ENCODE data around the gene SH3BP1.
A peak's percentile ranks its signal among the peaks of the same experiment; 100 is the strongest.

The SH3BP1 gene

DNA sequence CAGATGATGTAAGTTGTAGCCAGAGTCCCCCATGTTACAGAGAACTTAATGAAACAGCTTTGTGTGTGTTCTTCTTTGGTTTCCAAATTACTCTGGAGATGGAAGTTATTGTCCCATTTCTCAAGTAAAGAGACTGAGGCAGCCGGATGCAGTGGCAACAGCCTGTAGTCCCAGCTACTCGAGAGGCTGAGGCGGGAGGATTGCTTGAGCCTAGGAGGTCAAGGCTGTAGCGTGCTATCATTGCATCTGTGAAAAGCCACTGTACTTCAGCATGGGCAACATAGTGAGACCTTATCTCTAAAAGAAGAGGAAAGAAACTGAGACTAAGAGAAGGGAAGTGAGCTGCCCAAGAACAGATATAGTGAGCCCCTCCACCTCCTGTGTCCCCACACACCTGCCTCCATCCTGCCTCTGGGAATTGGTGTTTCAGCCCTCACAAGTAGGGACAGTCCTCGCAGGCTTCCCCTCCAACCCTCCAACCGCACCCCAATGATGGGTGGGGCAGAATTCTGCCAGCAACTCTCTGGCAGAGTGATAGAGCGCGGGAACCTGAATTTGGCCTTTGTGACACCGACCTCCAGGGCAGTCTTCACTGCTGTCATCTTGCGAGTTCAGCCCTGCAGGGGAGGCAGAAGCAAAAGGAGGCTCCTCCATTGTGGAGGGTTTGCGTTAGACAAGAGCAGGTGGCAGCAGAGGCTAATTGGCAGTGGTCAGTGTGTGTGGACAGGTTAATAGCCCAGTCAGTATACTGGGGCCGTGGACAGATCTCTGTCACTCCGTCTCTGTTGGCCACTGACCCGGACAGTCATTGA lies 20.6 kb downstream of the SH3BP1 start:
- peak overlapping the region; percentile 80 for H3K9ac ChIP-seq (ENCODE audit: low read length)

DNA sequence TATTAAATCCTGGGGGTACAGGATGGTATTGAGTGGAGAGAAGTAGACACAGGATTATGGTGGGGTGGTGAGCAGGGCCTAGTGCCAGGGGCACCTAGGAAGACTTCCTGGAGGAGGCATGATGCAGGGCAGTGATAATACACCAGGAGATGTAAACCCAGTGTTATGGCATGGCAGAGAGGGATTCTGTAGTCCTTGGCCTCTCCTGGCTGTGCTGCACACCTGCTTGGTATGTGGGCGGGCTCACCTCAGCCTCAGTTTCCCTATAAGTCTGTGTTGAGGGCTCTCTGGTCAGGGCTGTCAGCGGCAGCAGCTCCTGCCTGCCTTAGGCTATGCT lies 21.2 kb downstream of the SH3BP1 start:
- Histone ChIP-seq H3K23ac (ENCODE audit: low read length in 2 of 2) (no peak overlapping the region), H3K4me2 (ENCODE audit: low read length, poor library complexity, severe bottlenecking) (no peak overlapping the region), H3K79me1 (replicated peaks; ENCODE audit: low read length, poor library complexity, severe bottlenecking) (peaks cover 27% of the 10 kb centered on the region), H3K27ac (ENCODE audit: low read length, poor library complexity, severe bottlenecking) (no peak overlapping the region), H2AK5ac (ENCODE audit: low read length, severe bottlenecking) (no peak overlapping the region), H3K9ac (ENCODE audit: low read length) (peak overlapping the region; percentile 68), H3K4me3 (ENCODE audit: insufficient read depth in 1 of 2, low read depth in 1 of 2, low read length in 2 of 2) (peak overlapping the region in 1 of 2 experiments; percentile 1), H4K91ac (ENCODE audit: low read length) (peak overlapping the region; percentile 30), H3K18ac (ENCODE audit: low read depth in 1 of 2, low read length in 2 of 2) (no peak overlapping the region), H4K8ac (ENCODE audit: low read length) (no peak overlapping the region), H3K4me1 (ENCODE audit: control insufficient read depth, insufficient read depth, low read depth, low read length) (peaks cover 31% of the 10 kb centered on the region), H2BK120ac (ENCODE audit: low read depth, low read length) (no peak overlapping the region), H2AFZ (ENCODE audit: low read depth, low read length) (no peak overlapping the region), H2BK15ac (ENCODE audit: low read depth, poor library complexity, severe bottlenecking) (peak overlapping the region; percentile 6), H2BK5ac (ENCODE audit: low read depth, low read length, poor library complexity, severe bottlenecking) (no peak overlapping the region), H3K4ac (ENCODE audit: low read depth in 1 of 2, low read length in 2 of 2) (no peak overlapping the region), H3K14ac (ENCODE audit: low read length in 2 of 2) (no peak overlapping the region), H2BK12ac (ENCODE audit: low read length in 2 of 2) (peak overlapping the region in 1 of 2 experiments; percentile 37), H3K27me3 (ENCODE audit: control insufficient read depth in 1 of 2, insufficient read depth in 1 of 2, low read length in 2 of 2) (no peaks in the 10 kb centered on the region), H3K9me3 (ENCODE audit: control insufficient read depth, low read length) (no peaks in the 10 kb centered on the region), H3K36me3 (ENCODE audit: control insufficient read depth in 1 of 2, insufficient read depth in 2 of 2, low read depth in 1 of 2, low read length in 2 of 2) (peaks cover 2 to 19% of the 10 kb centered on the region in 2 experiments)
- 79% methylated on average over 2 of the region's 2 CpGs for WGBS
- DNase-seq: no peak

More for the DNA sequence above, 20.6 kb downstream of the SH3BP1 start:
- peak overlapping the region; percentile 89 for H3K4me2 ChIP-seq (ENCODE audit: low read length, poor library complexity, severe bottlenecking)
- no peak overlapping the region for H2AK5ac ChIP-seq (ENCODE audit: low read length, severe bottlenecking)
- H3K4me1 ChIP-seq (ENCODE audit: control insufficient read depth, insufficient read depth, low read depth, low read length): peaks cover 29% of the 10 kb centered on the region
- H4K91ac ChIP-seq (ENCODE audit: low read length): no peak overlapping the region
- H4K8ac ChIP-seq (ENCODE audit: low read length): no peak overlapping the region
- no peak overlapping the region for H2BK120ac ChIP-seq (ENCODE audit: low read depth, low read length)
- DNase-seq: no peak
- H3K23ac ChIP-seq (ENCODE audit: low read length in 2 of 2): no peak overlapping the region
- H2BK12ac ChIP-seq (ENCODE audit: low read length in 2 of 2): peak overlapping the region; percentile 1 to 51
- no peak overlapping the region for H2AFZ ChIP-seq (ENCODE audit: low read depth, low read length)
- H2BK5ac ChIP-seq (ENCODE audit: low read depth, low read length, poor library complexity, severe bottlenecking): no peak overlapping the region
- peaks cover 0 to 19% of the 10 kb centered on the region in 2 experiments for H3K36me3 ChIP-seq (ENCODE audit: control insufficient read depth in 1 of 2, insufficient read depth in 2 of 2, low read depth in 1 of 2, low read length in 2 of 2)
- peak overlapping the region in 1 of 2 experiments; percentile 91 for H3K4me3 ChIP-seq (ENCODE audit: insufficient read depth in 1 of 2, low read depth in 1 of 2, low read length in 2 of 2)
- WGBS: 86% methylated on average over 14 of the region's 14 CpGs
- no peak overlapping the region for H3K27ac ChIP-seq (ENCODE audit: low read length, poor library complexity, severe bottlenecking)
- H3K4ac ChIP-seq (ENCODE audit: low read depth in 1 of 2, low read length in 2 of 2): no peak overlapping the region
- H3K79me1 ChIP-seq (replicated peaks; ENCODE audit: low read length, poor library complexity, severe bottlenecking): peaks cover 21% of the 10 kb centered on the region
- H3K14ac ChIP-seq (ENCODE audit: low read length in 2 of 2): no peak overlapping the region
- no peaks in the 10 kb centered on the region for H3K27me3 ChIP-seq (ENCODE audit: control insufficient read depth in 1 of 2, insufficient read depth in 1 of 2, low read length in 2 of 2)
- no peak overlapping the region for H3K18ac ChIP-seq (ENCODE audit: low read depth in 1 of 2, low read length in 2 of 2)
- H2BK15ac ChIP-seq (ENCODE audit: low read depth, poor library complexity, severe bottlenecking): peak overlapping the region; percentile 62
- no peaks in the 10 kb centered on the region for H3K9me3 ChIP-seq (ENCODE audit: control insufficient read depth, low read length)

DNA sequence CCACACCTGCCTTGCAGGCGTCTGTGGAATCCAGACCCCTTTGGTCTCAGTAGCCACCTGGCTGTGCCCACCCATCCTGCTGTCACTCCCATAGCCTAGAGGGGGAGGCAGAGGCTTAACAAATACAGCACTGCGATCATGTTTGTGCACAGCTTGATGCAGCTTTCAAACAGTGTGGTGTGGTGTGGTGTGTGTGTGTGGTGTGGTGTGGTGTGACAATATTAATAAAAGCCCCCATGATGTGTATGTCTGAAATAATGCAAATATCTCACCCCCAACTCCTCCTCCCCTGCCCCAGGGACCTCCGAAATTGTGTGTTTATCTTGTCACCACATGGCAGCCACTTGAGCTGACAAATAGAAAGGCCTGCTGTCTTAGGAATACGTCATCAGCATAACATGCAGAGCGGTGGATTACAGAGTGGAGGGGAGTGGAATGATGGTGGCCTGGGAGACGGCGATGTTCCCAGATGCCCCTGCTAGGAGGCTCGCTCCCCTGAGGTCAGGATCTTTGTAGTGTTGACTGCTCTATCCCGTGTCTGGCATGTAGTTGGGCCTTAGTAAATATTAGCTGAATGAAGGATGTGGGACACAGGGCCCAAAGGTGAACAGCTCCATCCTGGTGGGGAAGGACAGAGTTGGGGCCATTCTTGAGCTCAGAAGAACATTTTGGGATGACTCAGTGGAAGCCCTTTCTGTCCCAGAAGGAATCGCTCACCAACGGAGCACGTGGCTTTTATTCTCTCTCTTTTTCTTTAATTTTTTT lies 21.9 kb downstream of the SH3BP1 start:
- WGBS: 17% methylated on average over 9 of the region's 12 CpGs
- Histone ChIP-seq H3K18ac (ENCODE audit: low read depth in 1 of 2, low read length in 2 of 2) (no peak overlapping the region), H4K91ac (ENCODE audit: low read length) (peak overlapping the region; percentile 34), H3K27me3 (ENCODE audit: control insufficient read depth in 1 of 2, insufficient read depth in 1 of 2, low read length in 2 of 2) (no peaks in the 10 kb centered on the region), H3K4me2 (ENCODE audit: low read length, poor library complexity, severe bottlenecking) (no peak overlapping the region), H2BK120ac (ENCODE audit: low read depth, low read length) (no peak overlapping the region), H2AFZ (ENCODE audit: low read depth, low read length) (no peak overlapping the region), H3K9ac (ENCODE audit: low read length) (peak overlapping the region; percentile 68), H3K36me3 (ENCODE audit: control insufficient read depth in 1 of 2, insufficient read depth in 2 of 2, low read depth in 1 of 2, low read length in 2 of 2) (peaks cover 9 to 23% of the 10 kb centered on the region in 2 experiments), H3K4me1 (ENCODE audit: control insufficient read depth, insufficient read depth, low read depth, low read length) (peaks cover 31% of the 10 kb centered on the region), H3K79me1 (replicated peaks; ENCODE audit: low read length, poor library complexity, severe bottlenecking) (peaks cover 33% of the 10 kb centered on the region), H2AK5ac (ENCODE audit: low read length, severe bottlenecking) (no peak overlapping the region), H4K8ac (ENCODE audit: low read length) (no peak overlapping the region), H3K27ac (ENCODE audit: low read length, poor library complexity, severe bottlenecking) (peak overlapping the region; percentile 21), H3K4ac (ENCODE audit: low read depth in 1 of 2, low read length in 2 of 2) (no peak overlapping the region), H3K14ac (ENCODE audit: low read length in 2 of 2) (no peak overlapping the region), H2BK5ac (ENCODE audit: low read depth, low read length, poor library complexity, severe bottlenecking) (no peak overlapping the region), H2BK15ac (ENCODE audit: low read depth, poor library complexity, severe bottlenecking) (no peak overlapping the region), H2BK12ac (ENCODE audit: low read length in 2 of 2) (peak overlapping the region in 1 of 2 experiments; percentile 3), H3K9me3 (ENCODE audit: control insufficient read depth, low read length) (no peaks in the 10 kb centered on the region), H3K23ac (ENCODE audit: low read length in 2 of 2) (no peak overlapping the region), H3K4me3 (ENCODE audit: insufficient read depth in 1 of 2, low read depth in 1 of 2, low read length in 2 of 2) (peak overlapping the region in 1 of 2 experiments; percentile 1)
- peak; percentile 95 for DNase-seq

DNA sequence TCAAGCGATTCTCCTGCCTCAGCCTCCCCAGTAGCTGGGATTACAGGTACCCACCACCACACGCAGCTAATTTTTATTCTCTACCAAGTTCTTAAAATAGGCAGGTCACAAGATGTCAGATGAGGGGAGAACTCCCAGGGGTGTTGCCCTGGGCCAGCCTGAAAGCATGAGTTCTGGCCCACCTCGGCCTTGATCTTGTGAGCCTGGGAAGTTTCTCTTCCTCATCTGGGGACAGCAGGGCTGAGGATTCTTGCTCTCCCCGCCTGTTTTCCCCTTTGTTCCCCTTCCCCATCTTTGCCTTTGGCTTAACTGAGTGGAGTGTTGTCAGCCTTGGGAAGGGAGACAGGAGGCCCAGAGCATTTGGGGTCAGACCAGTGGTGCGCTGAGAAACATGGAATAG lies 22.6 kb downstream of the SH3BP1 start:
- H3K27me3 ChIP-seq (ENCODE audit: control insufficient read depth in 1 of 2, insufficient read depth in 1 of 2, low read length in 2 of 2): no peaks in the 10 kb centered on the region
- no peak overlapping the region for H2BK120ac ChIP-seq (ENCODE audit: low read depth, low read length)
- H3K4me1 ChIP-seq (ENCODE audit: control insufficient read depth, insufficient read depth, low read depth, low read length): peaks cover 31% of the 10 kb centered on the region
- H3K4me3 ChIP-seq (ENCODE audit: insufficient read depth in 1 of 2, low read depth in 1 of 2, low read length in 2 of 2): no peak overlapping the region
- H3K18ac ChIP-seq (ENCODE audit: low read depth in 1 of 2, low read length in 2 of 2): peak overlapping the region in 1 of 2 experiments; percentile 38
- peaks cover 11 to 30% of the 10 kb centered on the region in 2 experiments for H3K36me3 ChIP-seq (ENCODE audit: control insufficient read depth in 1 of 2, insufficient read depth in 2 of 2, low read depth in 1 of 2, low read length in 2 of 2)
- H2AK5ac ChIP-seq (ENCODE audit: low read length, severe bottlenecking): peak overlapping the region; percentile 79
- H3K4me2 ChIP-seq (ENCODE audit: low read length, poor library complexity, severe bottlenecking): no peak overlapping the region
- no peaks in the 10 kb centered on the region for H3K9me3 ChIP-seq (ENCODE audit: control insufficient read depth, low read length)
- DNase-seq: no peak
- peak overlapping the region; percentile 48 for H4K8ac ChIP-seq (ENCODE audit: low read length)
- peak overlapping the region in 1 of 2 experiments; percentile 73 for H3K23ac ChIP-seq (ENCODE audit: low read length in 2 of 2)
- H4K91ac ChIP-seq (ENCODE audit: low read length): no peak overlapping the region
- no peak overlapping the region for H2AFZ ChIP-seq (ENCODE audit: low read depth, low read length)
- peak overlapping the region; percentile 28 to 54 for H2BK12ac ChIP-seq (ENCODE audit: low read length in 2 of 2)
- peak overlapping the region in 1 of 2 experiments; percentile 47 for H3K4ac ChIP-seq (ENCODE audit: low read depth in 1 of 2, low read length in 2 of 2)
- peaks cover 38% of the 10 kb centered on the region for H3K79me1 ChIP-seq (replicated peaks; ENCODE audit: low read length, poor library complexity, severe bottlenecking)
- H2BK5ac ChIP-seq (ENCODE audit: low read depth, low read length, poor library complexity, severe bottlenecking): no peak overlapping the region
- peak overlapping the region; percentile 51 for H3K9ac ChIP-seq (ENCODE audit: low read length)
- H2BK15ac ChIP-seq (ENCODE audit: low read depth, poor library complexity, severe bottlenecking): no peak overlapping the region
- H3K14ac ChIP-seq (ENCODE audit: low read length in 2 of 2): peak overlapping the region in 1 of 2 experiments; percentile 45
- no peak overlapping the region for H3K27ac ChIP-seq (ENCODE audit: low read length, poor library complexity, severe bottlenecking)
- WGBS: 86% methylated on average over 3 of the region's 5 CpGs
